Breast epithelium (tissue), 4 donors: ENCODE measurements around the gene FAM168B. TPM values are rescaled to one million over a fixed set of nuclear protein-coding genes. Genes with fewer than 3 reads are reported as not detected.

Source experiments
- DNase-seq, 2 donors: peaks; one replicate each; pipeline ENCODE4 v3.0.0-alpha.2; 2019; ENCODE audit warnings: low spot score in 2 of 2
- H3K27ac ChIP-seq, 2 donors: fragments of 200-600 bp; sonication (generic) in 1 of 2; one replicate each; pipeline ENCODE4 v1.5.1; 2016 to 2019; ENCODE audit warnings: mild to moderate bottlenecking in 1 of 2
- H3K27me3 ChIP-seq, 2 donors: fragments of 200-600 bp; sonication (generic) in 1 of 2; one replicate each; pipeline versions ENCODE4 v1.5.1 to v1.6.0; 2017 to 2019; ENCODE audit warnings: control low read depth in 1 of 2, mild to moderate bottlenecking in 1 of 2
- H3K36me3 ChIP-seq: fragments of 200-600 bp; one replicate; pipeline ENCODE4 v1.5.1; 2019
- H3K4me1 ChIP-seq, 2 donors: fragments of 200-600 bp; sonication (generic); one replicate each; pipeline ENCODE4 v1.5.1; 2016 to 2019; ENCODE audit warnings: control low read depth in 1 of 2
- H3K4me3 ChIP-seq, 3 donors: fragments of 200-600 bp; sonication (generic); 1 replicate in 2 of 3; 2 replicates in 1 of 3; pipeline ENCODE4 v1.5.1; 2016 to 2019; ENCODE audit warnings: mild to moderate bottlenecking in 3 of 3, moderate library complexity in 2 of 3
- H3K9me3 ChIP-seq, 2 donors: fragments of 200-600 bp; sonication (generic) in 1 of 2; one replicate each; pipeline ENCODE4 v1.5.1; 2016 to 2019; ENCODE audit warnings: control low read depth in 1 of 2
- POLR2A ChIP-seq: fragments of 450-650 bp; IDR thresholded peaks from one replicate; pipeline ENCODE4 v1.6.1; 2016; ENCODE audit warnings: antibody characterized with exemption, mild to moderate bottlenecking, moderate library complexity
- POLR2AphosphoS5 ChIP-seq, 3 donors: sonication (generic); formaldehyde crosslinking; IDR thresholded peaks; one replicate each; pipeline ENCODE4 v1.6.1; 2017; ENCODE audit warnings: antibody characterized with exemption in 3 of 3
- intact Hi-C: fragments of 100-400 bp; cut with DNase I; formaldehyde crosslinking; loops from one replicate; pipeline ENCODE4 v1.15.1; 2023; ENCODE audit warnings: low total_unique reads
- total RNA-seq, 3 donors: library from RNA; depleted of rRNA; stranded (reverse); fragments of >200 nt; gene quantifications; one replicate each; pipeline ENCODE4 v1.1.0, GENCODE V29; 2016
- TF ChIP-seq, protein P1 (sequence below), 3 donors: fragments of 450-650 bp; IDR thresholded peaks; one replicate each; pipeline ENCODE4 v1.5.1; 2016 to 2017; ENCODE audit warnings: antibody characterized with exemption in 3 of 3, mild to moderate bottlenecking in 3 of 3, moderate library complexity in 3 of 3

Gene FAM168B
- total RNA-seq, 3 donors from 2014 or later: 69.2 to 122 (median 111) TPM

DNA sequence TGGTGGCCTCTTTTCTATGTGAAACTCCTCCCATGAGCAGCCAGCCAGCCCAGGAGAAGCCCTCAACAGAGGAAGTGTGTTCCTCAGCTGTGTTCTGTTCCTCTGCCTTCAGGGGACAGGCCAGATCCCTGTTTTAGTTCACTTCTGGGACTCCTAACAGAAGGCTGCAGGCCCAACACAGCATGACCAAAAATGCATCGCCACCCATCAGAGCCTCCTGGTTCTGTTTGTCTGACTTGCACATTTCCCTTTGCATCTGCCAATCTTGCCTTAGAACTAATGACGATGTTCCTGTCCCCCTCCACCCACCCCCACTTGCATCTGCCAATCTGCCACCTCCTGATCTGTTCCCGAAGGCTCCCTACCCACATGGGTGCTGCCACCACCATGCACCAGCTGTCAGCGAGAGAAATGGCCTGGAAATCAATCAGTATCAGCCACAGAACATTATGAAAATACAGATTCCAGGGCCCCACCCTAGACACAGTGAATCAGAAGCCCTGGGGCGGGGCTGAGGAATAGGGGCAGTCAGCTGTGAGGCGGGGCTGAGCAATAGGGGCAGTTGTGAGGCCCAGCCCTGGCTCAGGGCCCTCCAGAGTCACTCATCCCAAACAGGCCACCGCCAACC is 51.0 kb downstream of the FAM168B start:
- Histone ChIP-seq H3K4me3 (no peak overlapping the region), H3K27me3 (no peaks in the 10 kb centered on the region), H3K9me3 (no peaks in the 10 kb centered on the region), H3K27ac (no peak overlapping the region), H3K4me1 (no peaks in the 10 kb centered on the region), H3K36me3 (no peaks in the 10 kb centered on the region)
- TF ChIP-seq POLR2A (no peak), POLR2AphosphoS5 (IDR thresholded peaks at IDR 0.05) (no peak)
- TF ChIP-seq, protein P1, sequence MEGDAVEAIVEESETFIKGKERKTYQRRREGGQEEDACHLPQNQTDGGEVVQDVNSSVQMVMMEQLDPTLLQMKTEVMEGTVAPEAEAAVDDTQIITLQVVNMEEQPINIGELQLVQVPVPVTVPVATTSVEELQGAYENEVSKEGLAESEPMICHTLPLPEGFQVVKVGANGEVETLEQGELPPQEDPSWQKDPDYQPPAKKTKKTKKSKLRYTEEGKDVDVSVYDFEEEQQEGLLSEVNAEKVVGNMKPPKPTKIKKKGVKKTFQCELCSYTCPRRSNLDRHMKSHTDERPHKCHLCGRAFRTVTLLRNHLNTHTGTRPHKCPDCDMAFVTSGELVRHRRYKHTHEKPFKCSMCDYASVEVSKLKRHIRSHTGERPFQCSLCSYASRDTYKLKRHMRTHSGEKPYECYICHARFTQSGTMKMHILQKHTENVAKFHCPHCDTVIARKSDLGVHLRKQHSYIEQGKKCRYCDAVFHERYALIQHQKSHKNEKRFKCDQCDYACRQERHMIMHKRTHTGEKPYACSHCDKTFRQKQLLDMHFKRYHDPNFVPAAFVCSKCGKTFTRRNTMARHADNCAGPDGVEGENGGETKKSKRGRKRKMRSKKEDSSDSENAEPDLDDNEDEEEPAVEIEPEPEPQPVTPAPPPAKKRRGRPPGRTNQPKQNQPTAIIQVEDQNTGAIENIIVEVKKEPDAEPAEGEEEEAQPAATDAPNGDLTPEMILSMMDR (IDR thresholded peaks at IDR 0.05): no peak
- intact Hi-C loops: no loop called here
- no peak for DNase-seq

DNA sequence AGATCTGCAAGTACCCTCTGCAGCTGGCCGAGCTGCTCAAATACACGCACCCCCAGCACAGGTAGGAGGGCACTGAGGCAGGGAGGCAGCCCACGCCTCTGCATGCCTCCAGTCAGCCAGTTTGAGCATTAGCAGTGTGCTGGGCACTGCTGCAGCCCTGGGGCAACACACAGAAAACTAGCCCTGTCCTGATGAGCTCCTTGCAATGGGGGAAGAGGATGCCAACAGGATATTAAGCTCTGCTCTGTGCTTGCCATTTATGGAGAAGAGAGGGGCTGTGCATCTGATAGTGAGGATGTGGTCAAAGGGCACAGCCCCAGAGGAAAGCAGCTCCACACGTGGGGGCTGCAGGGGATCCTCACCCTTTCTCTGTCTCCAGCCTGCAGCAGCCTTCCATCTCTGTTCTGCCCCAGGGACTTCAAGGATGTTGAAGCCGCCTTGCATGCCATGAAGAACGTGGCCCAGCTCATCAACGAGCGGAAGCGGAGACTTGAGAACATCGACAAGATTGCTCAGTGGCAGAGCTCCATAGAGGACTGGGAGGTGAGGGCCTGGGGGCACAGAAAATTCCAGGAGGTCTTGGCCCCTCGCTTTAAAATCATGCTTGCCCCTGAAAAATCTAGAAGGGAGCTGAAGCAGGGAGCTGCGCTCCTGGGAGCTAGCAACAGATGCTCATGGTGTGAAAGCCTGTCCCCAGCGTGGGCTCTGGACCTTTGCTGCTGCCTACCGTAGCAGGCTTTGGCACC is 51.7 kb downstream of the FAM168B start:
- no peaks in the 10 kb centered on the region for H3K36me3 ChIP-seq

DNA sequence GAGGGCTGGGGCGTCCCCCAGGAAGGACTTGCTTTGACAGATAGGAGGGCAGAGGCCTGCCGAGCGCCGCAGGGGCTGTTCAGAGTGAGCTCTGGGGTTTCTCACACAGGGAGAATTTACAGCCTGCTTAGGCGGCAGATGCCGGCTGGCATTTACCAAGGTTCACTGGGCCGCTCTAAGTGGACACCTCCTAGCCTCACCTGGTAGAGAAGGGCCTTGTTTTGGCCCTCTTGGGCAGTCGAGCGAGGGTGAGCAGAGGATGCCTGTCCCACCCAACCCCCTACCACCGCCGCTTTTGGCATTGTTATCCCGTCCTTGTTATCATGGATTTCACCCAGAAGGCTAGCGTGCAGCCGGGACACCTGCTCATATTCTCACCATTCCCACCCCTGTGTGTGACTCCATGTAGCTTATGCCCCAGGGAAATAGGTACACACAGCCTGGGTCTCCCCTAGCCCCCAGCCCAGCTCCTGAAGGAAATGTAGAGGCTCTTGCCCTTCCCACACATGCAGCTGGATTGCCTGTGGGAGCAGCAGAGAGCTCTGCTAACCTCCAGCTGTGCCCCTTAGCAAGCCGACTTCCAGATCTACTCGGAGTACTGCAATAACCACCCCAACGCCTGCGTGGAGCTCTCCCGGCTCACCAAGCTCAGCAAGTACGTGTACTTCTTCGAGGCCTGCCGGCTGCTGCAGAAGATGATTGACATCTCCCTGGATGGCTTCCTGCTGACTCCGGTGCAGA is 52.4 kb downstream of the FAM168B start:
- TF ChIP-seq, protein P1 (IDR thresholded peaks at IDR 0.05): no peak
- TF ChIP-seq POLR2A: no peak
- TF ChIP-seq POLR2AphosphoS5 (IDR thresholded peaks at IDR 0.05): no peak
- Histone ChIP-seq H3K36me3 (no peaks in the 10 kb centered on the region), H3K4me1 (no peaks in the 10 kb centered on the region), H3K9me3 (no peaks in the 10 kb centered on the region), H3K4me3 (no peak overlapping the region), H3K27me3 (no peaks in the 10 kb centered on the region), H3K27ac (no peak overlapping the region)
- intact Hi-C loops: no loop called here
- no peak for DNase-seq

More for the DNA sequence above, 51.7 kb downstream of the FAM168B start:
- no peak overlapping the region for H3K27ac ChIP-seq
- DNase-seq: no peak
- no peak overlapping the region for H3K4me3 ChIP-seq
- H3K9me3 ChIP-seq: no peaks in the 10 kb centered on the region
- H3K4me1 ChIP-seq: no peaks in the 10 kb centered on the region
- no peaks in the 10 kb centered on the region for H3K27me3 ChIP-seq
- TF ChIP-seq, protein P1 (IDR thresholded peaks at IDR 0.05): no peak
- no peak for TF ChIP-seq POLR2AphosphoS5 (IDR thresholded peaks at IDR 0.05)
- TF ChIP-seq POLR2A: no peak
- intact Hi-C loops: no loop called here

DNA sequence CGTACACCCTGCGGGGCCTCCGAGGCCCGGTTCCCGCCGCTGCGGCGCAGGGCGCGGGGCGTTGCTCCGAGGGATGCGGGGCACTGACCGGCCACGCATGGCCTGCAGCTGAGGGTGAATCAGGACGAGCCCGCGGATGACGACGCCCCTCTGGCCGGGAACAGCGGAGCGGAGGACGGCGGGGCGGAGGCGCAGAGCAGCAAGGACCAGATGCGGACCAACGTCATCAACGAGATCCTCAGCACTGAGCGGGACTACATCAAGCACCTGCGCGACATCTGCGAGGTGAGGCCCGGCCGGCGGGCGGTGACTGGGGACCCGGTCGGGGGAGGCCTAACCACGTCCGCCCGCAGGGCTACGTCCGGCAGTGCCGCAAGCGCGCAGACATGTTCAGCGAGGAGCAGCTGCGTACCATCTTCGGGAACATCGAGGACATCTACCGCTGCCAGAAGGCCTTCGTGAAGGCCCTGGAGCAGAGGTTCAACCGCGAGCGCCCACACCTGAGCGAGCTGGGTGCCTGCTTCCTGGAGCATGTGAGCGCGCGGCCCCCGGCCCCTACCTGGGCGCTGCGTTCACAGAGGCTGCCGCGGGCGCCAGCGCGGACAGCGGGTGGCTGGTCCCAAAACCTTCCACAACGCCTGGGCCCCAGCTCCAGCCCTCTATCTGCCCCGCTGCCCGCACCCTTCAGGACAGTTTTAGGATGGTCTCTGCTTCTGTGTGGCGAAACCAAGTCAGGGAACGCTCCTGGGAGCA is 53.2 kb downstream of the FAM168B start:
- intact Hi-C loops: no loop called here
- Histone ChIP-seq H3K4me3 (peak overlapping the region in 1 of 3 donors; percentile 1), H3K4me1 (no peaks in the 10 kb centered on the region), H3K36me3 (no peaks in the 10 kb centered on the region), H3K9me3 (no peaks in the 10 kb centered on the region), H3K27ac (no peak overlapping the region), H3K27me3 (no peaks in the 10 kb centered on the region)
- no peak for DNase-seq
- no peak for TF ChIP-seq POLR2AphosphoS5 (IDR thresholded peaks at IDR 0.05)
- no peak for TF ChIP-seq POLR2A
- TF ChIP-seq, protein P1 (IDR thresholded peaks at IDR 0.05): no peak
